Measurements from ENCODE around the gene IRF9.

IRF9 gene

GRCh38 chr14:24194873-24195185 is 33.8 kb downstream of the IRF9 start:
- TF ChIP-seq GATA3 (IDR thresholded peaks at IDR 0.05; ENCODE audit: low read depth, low read length) = no peak
- TF ChIP-seq GATA2 (IDR thresholded peaks at IDR 0.05; ENCODE audit: low read depth, low read length) = no peak

GRCh38 chr14:24195186-24196070 is 34.4 kb downstream of the IRF9 start, which contains the start of gene TM9SF1:
Gene TM9SF1, minus strand, starts transcription at chr14:24195441. Its CDS starts 422 bp downstream, at chr14:24195019.
- no peak for TF ChIP-seq GATA2 (IDR thresholded peaks at IDR 0.05; ENCODE audit: low read depth, low read length)
- TF ChIP-seq GATA3 (IDR thresholded peaks at IDR 0.05; ENCODE audit: low read depth, low read length) = no peak

GRCh38 chr14:24196071-24197055 is 35.3 kb downstream of the IRF9 start:
- TF ChIP-seq GATA2 (IDR thresholded peaks at IDR 0.05; ENCODE audit: low read depth, low read length) (no peak), GATA3 (IDR thresholded peaks at IDR 0.05; ENCODE audit: low read depth, low read length) (no peak)

- TF ChIP-seq GATA3 (IDR thresholded peaks at IDR 0.05; ENCODE audit: low read depth, low read length) (no peak), GATA2 (IDR thresholded peaks at IDR 0.05; ENCODE audit: low read depth, low read length) (no peak)
Measured at GRCh38 chr14:24197056-24197450, 36.0 kb downstream of the IRF9 start.

GRCh38 chr14:24198814-24199524 is 37.9 kb downstream of the IRF9 start:
- TF ChIP-seq GATA3 (IDR thresholded peaks at IDR 0.05; ENCODE audit: low read depth, low read length) (no peak), GATA2 (IDR thresholded peaks at IDR 0.05; ENCODE audit: low read depth, low read length) (no peak)

GRCh38 chr14:24204163-24205146 is 43.4 kb downstream of the IRF9 start:
- TF ChIP-seq GATA2 (IDR thresholded peaks at IDR 0.05; ENCODE audit: low read depth, low read length) = no peak
- no peak for TF ChIP-seq GATA3 (IDR thresholded peaks at IDR 0.05; ENCODE audit: low read depth, low read length)

- no peak for TF ChIP-seq GATA3 (IDR thresholded peaks at IDR 0.05; ENCODE audit: low read depth, low read length)
- TF ChIP-seq GATA2 (IDR thresholded peaks at IDR 0.05; ENCODE audit: low read depth, low read length) = no peak
Measured at GRCh38 chr14:24206260-24207103, 45.4 kb downstream of the IRF9 start.

- TF ChIP-seq GATA2 (IDR thresholded peaks at IDR 0.05; ENCODE audit: low read depth, low read length) (no peak), GATA3 (IDR thresholded peaks at IDR 0.05; ENCODE audit: low read depth, low read length) (no peak)
Measured at GRCh38 chr14:24207104-24207551, 46.1 kb downstream of the IRF9 start.

GRCh38 chr14:24207625-24208024 is 46.6 kb downstream of the IRF9 start:
- TF ChIP-seq GATA2 (IDR thresholded peaks at IDR 0.05; ENCODE audit: low read depth, low read length) (no peak), GATA3 (IDR thresholded peaks at IDR 0.05; ENCODE audit: low read depth, low read length) (no peak)

- TF ChIP-seq GATA3 (IDR thresholded peaks at IDR 0.05; ENCODE audit: low read depth, low read length) = no peak
- TF ChIP-seq GATA2 (IDR thresholded peaks at IDR 0.05; ENCODE audit: low read depth, low read length) = no peak
Measured at GRCh38 chr14:24211311-24211710, 50.2 kb downstream of the IRF9 start.

- TF ChIP-seq GATA3 (IDR thresholded peaks at IDR 0.05; ENCODE audit: low read depth, low read length) (no peak), GATA2 (IDR thresholded peaks at IDR 0.05; ENCODE audit: low read depth, low read length) (no peak)
Measured at GRCh38 chr14:24212924-24213865, 52.1 kb downstream of the IRF9 start, which contains the start of gene CHMP4A. Gene CHMP4A, minus strand, starts transcription at chr14:24213488. Its CDS starts 49 bp downstream, at chr14:24213439.
